IPS-15b (cell line): ENCODE data around the gene SCN9A.

Experiments
- H3K27me3 ChIP-seq: one replicate; pipeline ENCODE4 v1.6.1; 2013; ENCODE audit warnings: low read length; ENCODE audit not compliant: control insufficient read depth, insufficient read depth
- H3K36me3 ChIP-seq: one replicate; pipeline ENCODE4 v1.6.1; 2013; ENCODE audit warnings: low read length; ENCODE audit not compliant: control insufficient read depth, insufficient read depth
- H3K4me1 ChIP-seq: one replicate; pipeline ENCODE4 v1.6.1; 2013; ENCODE audit warnings: mild to moderate bottlenecking, low read length; ENCODE audit not compliant: control insufficient read depth, insufficient read depth
- H3K4me3 ChIP-seq: one replicate; pipeline ENCODE4 v1.5.1; 2013; ENCODE audit warnings: low read depth, low read length
- H3K9ac ChIP-seq: one replicate; pipeline ENCODE4 v1.6.1; 2013; ENCODE audit warnings: low read depth, mild to moderate bottlenecking, low read length
- H3K9me3 ChIP-seq: one replicate; pipeline ENCODE4 v1.6.1; 2013; ENCODE audit warnings: mild to moderate bottlenecking, low read length; ENCODE audit not compliant: control insufficient read depth, insufficient read depth

The SCN9A gene

DNA sequence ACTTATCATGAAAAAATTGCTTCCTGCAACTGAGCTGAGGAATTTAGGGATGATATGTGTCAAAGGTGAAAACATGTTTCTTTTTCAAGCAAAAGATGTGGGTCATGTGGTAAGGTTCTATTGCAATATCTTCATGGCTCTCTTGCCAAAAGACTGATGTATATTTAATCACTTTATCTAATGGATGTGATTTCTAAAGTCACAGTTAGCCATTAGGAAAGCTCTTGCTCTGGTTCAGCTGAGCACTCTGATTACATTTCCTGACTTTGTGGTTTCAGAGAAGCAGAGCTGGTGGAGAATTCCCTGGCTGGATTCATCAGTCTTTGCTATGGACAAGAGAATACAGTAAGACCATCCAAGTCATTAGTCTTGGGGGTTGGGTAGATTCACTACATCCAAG, 24.4 kb downstream of the SCN9A start:
- no peak overlapping the region for H3K9ac ChIP-seq
- H3K9me3 ChIP-seq = no peaks in the 10 kb centered on the region
- H3K36me3 ChIP-seq = no peaks in the 10 kb centered on the region
- no peaks in the 10 kb centered on the region for H3K27me3 ChIP-seq
- no peaks in the 10 kb centered on the region for H3K4me1 ChIP-seq
- H3K4me3 ChIP-seq = no peak overlapping the region

DNA sequence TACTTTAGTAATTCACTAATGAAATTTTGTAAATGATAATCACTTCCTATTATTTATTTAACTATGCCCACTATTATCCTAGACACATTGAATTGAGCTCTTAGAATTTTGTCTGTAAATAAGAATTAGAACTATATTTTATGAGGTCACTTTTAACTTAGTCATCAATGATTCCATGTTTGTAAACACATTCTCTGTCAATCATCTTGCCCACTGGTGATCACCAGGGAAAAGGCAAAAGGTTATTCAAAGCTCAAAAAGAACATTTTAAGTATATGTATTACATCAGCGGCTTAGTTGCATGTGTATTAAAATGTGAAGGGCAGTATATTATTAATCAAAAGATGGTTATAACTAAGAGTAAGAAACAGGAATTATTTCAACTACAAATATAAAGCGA, 25.2 kb downstream of the SCN9A start:
- Histone ChIP-seq H3K27me3 (no peaks in the 10 kb centered on the region), H3K9me3 (no peaks in the 10 kb centered on the region), H3K4me3 (no peak overlapping the region), H3K36me3 (no peaks in the 10 kb centered on the region), H3K9ac (no peak overlapping the region), H3K4me1 (no peaks in the 10 kb centered on the region)

DNA sequence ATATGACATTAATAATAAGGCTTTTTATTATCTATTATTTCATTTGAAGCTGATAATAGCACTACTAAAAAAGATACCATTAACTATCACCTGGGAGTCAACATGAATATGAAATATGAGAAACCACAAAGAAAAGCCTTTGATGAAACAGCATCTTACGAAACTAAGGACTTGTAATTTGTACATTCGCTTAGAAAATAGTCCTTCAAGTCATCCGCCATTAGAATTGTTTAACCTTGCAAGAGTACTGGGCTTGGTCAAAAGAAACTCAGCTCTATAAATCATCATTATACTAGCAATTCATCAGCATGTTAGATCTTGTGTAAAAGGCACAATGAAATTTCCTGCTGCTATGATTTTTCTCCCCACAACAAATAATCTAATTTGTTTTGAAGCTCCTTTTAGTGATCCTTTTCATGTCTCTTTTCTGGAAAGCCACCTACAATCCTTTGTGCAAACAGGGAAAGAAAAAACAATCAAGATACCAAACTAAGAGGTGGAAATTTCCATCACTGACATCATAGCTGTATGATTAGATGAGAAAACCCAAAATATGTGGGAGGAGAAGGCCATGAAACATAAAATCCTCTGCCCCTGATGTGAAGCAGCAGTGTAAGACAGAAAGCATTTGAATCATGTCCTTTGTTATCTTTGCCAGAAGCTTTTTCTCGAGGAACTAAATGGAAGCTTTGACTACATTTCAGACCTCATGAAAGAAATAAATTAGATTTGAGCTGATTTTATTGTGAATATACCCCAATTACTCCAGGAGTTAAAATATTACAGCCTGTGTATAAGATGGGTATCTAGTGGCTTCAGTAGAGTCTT, 31.2 kb downstream of the SCN9A start:
- Histone ChIP-seq H3K4me1 (no peaks in the 10 kb centered on the region), H3K4me3 (no peak overlapping the region), H3K9ac (no peak overlapping the region), H3K36me3 (no peaks in the 10 kb centered on the region), H3K27me3 (no peaks in the 10 kb centered on the region), H3K9me3 (no peaks in the 10 kb centered on the region)

DNA sequence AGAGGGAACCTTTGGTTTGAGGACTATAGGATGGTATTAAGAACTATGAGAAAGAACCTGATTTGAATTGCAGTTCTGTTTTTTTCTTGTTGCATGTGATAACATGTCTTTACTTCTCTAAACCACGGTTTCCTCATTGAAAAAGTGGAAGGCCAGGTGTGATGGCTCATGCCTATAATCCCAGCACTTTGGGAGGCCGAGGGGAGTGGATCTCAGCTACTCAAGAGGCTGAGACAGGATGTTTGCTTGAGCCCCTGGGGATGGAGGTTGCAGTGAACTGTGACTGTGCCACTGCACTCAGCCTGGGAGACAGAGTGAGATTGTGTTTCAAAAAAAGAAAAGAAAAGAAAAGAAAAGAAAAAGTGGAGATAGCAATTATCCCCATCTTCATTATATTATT, 32.3 kb downstream of the SCN9A start:
- no peaks in the 10 kb centered on the region for H3K9me3 ChIP-seq
- no peaks in the 10 kb centered on the region for H3K27me3 ChIP-seq

DNA sequence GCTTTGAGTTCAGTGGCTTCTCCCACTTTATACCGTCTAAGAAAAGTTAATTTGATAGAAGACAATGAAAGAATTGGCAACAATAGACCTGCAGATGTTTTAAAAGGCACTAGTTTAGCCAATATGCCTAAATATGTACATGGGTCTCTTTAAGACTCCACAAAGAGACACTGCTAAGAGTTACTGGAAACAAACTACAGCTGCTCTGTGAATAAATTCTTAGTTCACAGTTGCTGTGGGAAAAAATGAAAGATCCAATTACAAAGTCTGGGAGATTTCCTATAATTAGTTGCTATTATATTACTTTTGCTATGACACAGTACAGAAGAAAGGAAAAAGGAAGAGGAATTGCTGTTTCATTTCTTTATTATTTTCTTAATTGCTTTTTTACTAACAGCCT, 34.3 kb downstream of the SCN9A start:
- no peak overlapping the region for H3K4me3 ChIP-seq
- no peaks in the 10 kb centered on the region for H3K36me3 ChIP-seq
- H3K9ac ChIP-seq = no peak overlapping the region
- peaks cover 4% of the 10 kb centered on the region for H3K4me1 ChIP-seq
- H3K9me3 ChIP-seq = no peaks in the 10 kb centered on the region
- H3K27me3 ChIP-seq = no peaks in the 10 kb centered on the region

More for the DNA sequence above, 32.3 kb downstream of the SCN9A start:
- Histone ChIP-seq H3K36me3 (no peaks in the 10 kb centered on the region), H3K4me1 (no peaks in the 10 kb centered on the region), H3K4me3 (no peak overlapping the region), H3K9ac (no peak overlapping the region)

DNA sequence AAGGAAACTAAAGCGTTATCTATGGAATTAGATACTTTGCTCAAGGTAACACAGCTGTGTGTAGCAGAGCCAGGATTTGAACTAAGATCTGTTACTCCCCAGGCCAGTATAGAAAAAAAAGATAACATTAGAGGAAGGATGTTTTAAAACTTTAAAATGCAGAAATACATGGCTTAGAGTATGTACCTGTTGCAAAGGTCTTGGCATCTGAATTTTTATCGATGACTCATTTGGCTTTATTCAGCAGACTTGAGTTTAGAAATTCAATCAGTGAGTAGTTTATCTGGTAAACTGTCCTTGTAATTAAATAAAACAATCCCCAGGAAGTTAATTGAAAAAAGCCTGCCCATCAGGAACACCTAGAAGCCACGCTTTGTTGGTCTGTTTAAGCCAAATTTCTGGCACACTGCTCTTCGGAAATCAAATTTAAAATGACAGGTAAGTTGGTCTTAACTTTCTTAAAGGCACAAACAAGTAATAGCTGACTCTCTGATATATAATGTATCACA, 36.9 kb downstream of the SCN9A start:
- no peaks in the 10 kb centered on the region for H3K36me3 ChIP-seq
- no peaks in the 10 kb centered on the region for H3K27me3 ChIP-seq
- H3K4me3 ChIP-seq = no peak overlapping the region

DNA sequence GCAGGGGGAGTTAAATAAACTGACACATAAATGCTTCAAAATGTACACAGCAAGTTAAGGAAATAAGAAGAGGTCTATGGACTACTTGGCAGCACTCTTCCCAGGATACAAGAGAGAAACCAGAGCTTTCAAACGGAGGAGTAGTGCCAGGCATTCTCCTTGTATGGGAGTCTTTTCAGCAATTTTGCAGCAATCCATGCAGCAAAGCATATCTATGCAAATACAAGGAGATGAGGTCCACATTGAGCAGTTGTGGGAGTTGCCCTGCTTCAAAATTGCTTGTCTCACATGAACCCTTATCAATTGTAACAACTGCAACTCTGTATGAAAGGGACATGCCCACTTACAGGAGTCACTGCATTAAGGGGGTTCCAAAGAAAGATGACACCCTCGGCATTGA, 37.8 kb downstream of the SCN9A start:
- Histone ChIP-seq H3K4me3 (no peak overlapping the region), H3K9ac (no peak overlapping the region), H3K36me3 (no peaks in the 10 kb centered on the region), H3K9me3 (no peaks in the 10 kb centered on the region), H3K27me3 (no peaks in the 10 kb centered on the region), H3K4me1 (peaks cover 6% of the 10 kb centered on the region)

More for the DNA sequence above, 36.9 kb downstream of the SCN9A start:
- Histone ChIP-seq H3K9ac (no peak overlapping the region), H3K9me3 (no peaks in the 10 kb centered on the region), H3K4me1 (peaks cover 6% of the 10 kb centered on the region)

DNA sequence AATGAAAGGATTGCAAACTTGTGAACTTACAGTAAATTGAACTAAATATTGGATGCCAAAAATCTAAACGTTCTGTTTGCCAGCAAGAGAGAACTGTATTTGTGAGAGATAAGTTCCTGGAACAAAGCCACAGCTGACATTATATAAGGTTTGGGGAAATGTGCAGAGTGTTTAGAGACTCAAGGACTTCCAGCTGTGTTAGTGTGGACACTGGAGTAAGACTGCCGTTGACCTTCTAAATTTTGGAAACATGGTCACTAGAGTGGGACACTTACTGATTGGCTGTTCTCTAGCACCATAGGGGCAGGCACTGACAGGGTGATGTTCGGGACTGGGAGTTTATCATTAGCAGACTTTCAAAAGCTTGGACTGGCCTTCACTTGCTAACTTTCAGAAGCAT, 40.5 kb downstream of the SCN9A start:
- Histone ChIP-seq H3K4me1 (peaks cover 6% of the 10 kb centered on the region), H3K27me3 (no peaks in the 10 kb centered on the region), H3K36me3 (no peaks in the 10 kb centered on the region), H3K9ac (no peak overlapping the region), H3K4me3 (no peak overlapping the region), H3K9me3 (no peaks in the 10 kb centered on the region)

DNA sequence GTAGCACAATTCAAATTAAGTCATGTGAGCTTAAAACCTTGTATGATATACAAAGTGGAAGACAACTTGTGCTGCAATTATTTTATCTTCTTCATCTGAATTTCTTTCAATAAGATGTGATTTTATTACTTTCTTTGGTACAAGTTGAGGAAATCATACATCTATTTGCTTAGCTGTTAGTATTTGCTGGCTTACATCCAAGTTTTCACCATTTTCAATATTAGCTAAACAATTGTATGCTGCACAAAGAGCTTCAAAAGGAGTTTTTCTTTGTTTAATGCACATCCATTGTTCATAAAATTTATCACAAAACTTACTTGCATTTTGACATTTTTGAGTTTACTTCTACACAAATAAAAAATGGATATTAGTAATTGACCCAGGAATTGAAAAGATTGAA, 40.9 kb downstream of the SCN9A start:
- no peaks in the 10 kb centered on the region for H3K27me3 ChIP-seq
- no peaks in the 10 kb centered on the region for H3K36me3 ChIP-seq
- no peak overlapping the region for H3K9ac ChIP-seq
- H3K9me3 ChIP-seq = no peaks in the 10 kb centered on the region
- H3K4me1 ChIP-seq = peaks cover 6% of the 10 kb centered on the region
- H3K4me3 ChIP-seq = no peak overlapping the region

DNA sequence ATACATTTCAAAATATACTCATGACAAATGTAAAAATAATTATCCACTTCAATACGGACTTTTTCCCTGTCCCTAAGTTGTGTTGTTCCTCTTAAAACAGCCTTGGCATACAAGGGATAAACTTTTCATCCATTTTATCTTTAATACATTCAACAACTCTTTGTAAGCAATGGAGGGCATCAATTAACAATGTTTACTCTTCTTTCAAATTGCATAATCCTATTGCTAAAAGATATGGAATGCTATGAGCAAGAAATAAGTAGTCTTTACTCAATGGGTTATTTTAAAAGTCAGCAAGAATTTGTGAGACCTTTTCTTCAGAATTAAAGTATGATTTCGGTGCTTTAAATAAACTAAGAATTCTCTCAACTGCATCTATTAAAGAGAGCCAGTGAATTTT, 41.9 kb downstream of the SCN9A start:
- H3K4me1 ChIP-seq = peaks cover 6% of the 10 kb centered on the region
- no peak overlapping the region for H3K9ac ChIP-seq
- H3K27me3 ChIP-seq = no peaks in the 10 kb centered on the region
- no peaks in the 10 kb centered on the region for H3K36me3 ChIP-seq
- no peaks in the 10 kb centered on the region for H3K9me3 ChIP-seq
- no peak overlapping the region for H3K4me3 ChIP-seq

DNA sequence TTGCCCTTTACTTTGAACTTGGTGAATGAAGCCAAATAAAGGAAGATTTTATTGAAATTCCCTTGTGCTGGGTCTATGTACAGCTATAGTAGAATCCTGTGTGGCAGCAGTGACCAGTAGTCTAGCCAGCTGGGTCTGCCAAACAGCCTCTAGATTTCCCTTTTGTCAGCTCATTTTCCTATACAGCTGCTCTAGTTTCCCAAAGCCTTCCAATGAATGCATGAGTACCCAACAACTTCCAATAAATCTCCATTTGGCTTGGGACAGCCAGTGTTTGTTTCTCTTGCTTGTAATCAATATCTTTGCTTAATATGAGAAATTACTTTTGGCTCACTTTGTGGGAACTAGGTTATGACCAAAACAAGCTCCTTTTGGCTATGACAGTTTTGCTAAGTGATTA, 43.6 kb downstream of the SCN9A start:
- no peaks in the 10 kb centered on the region for H3K36me3 ChIP-seq
- no peaks in the 10 kb centered on the region for H3K9me3 ChIP-seq
- no peak overlapping the region for H3K4me3 ChIP-seq
- H3K4me1 ChIP-seq = peaks cover 6% of the 10 kb centered on the region
- no peak overlapping the region for H3K9ac ChIP-seq
- H3K27me3 ChIP-seq = no peaks in the 10 kb centered on the region

DNA sequence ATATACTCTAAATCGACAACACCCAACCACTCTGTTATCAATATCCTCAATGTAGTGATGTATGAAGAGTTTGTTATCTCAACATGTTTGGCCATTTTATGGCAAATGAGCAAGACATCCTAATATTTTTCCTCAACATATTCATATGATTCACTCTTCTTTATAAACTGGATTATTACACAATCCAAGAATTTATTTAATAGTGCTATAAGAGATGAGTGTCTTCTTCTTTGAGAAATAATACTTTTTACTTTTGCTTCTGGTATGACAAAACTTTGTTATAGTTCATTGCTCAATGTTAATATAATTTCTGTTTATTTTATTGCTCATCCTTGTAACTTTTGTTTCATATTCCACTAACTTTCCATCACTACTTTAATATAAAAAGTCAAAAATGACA, 44.3 kb downstream of the SCN9A start:
- no peak overlapping the region for H3K9ac ChIP-seq
- H3K9me3 ChIP-seq = no peaks in the 10 kb centered on the region
- no peak overlapping the region for H3K4me3 ChIP-seq
- peaks cover 3% of the 10 kb centered on the region for H3K4me1 ChIP-seq
- no peaks in the 10 kb centered on the region for H3K27me3 ChIP-seq
- no peaks in the 10 kb centered on the region for H3K36me3 ChIP-seq
